Limb (tissue), 2 donors: ENCODE data around the gene RNF19B.
"Not testable (repeated sequence)": the region's sequence is repeated elsewhere in the genome, so short reads cannot be mapped to it uniquely, and the experiment has no call there.

ENCODE experiments used
- DNase-seq, 2 donors: peaks; one replicate each; pipeline ENCODE4 v3.0.0-alpha.2; 2016; ENCODE audit errors: extremely low spot score in 2 of 2

RNF19B gene

DNA sequence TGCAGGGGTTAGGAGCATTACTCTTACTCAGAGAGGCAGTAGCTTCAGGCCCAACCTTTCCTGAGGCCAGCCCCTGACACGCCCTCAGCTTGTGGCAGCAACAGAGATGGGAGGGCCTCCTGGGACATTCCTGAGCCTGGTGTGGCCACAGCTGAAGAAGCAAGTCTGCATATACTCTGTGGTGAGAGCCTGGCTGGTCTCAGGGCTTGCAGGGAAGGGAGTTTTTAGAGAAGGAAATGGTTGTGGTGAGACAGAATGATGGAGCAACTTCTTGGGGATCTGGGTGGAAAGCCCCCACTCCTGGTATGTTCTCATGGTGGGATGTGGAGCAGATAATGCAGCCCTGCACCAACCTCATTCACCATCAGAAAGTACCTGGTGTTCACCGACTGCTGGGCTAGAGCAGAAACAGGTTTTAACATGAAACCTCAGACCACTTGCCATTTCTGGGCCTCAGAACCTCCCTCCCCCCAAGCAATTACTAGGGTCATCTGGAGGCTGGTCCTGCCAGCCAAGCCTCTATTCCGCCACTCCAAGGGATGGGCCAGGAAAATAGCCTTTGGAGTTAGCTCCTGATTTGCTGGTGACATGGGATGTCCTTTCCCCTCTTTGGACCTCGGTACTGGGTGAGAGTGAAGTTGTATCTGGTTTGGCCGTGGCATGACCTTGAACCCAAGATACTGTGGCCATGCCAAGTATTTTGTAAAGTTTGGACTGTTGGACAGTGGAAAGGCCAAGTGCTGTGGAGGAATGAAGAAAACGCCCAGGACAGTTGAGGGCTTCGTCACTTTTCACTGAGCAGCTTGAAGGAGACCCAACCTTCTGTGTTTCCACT lies 28.1 kb upstream of the RNF19B start:
- DNase-seq: peak in 1 of 2 donors; percentile 60

DNA sequence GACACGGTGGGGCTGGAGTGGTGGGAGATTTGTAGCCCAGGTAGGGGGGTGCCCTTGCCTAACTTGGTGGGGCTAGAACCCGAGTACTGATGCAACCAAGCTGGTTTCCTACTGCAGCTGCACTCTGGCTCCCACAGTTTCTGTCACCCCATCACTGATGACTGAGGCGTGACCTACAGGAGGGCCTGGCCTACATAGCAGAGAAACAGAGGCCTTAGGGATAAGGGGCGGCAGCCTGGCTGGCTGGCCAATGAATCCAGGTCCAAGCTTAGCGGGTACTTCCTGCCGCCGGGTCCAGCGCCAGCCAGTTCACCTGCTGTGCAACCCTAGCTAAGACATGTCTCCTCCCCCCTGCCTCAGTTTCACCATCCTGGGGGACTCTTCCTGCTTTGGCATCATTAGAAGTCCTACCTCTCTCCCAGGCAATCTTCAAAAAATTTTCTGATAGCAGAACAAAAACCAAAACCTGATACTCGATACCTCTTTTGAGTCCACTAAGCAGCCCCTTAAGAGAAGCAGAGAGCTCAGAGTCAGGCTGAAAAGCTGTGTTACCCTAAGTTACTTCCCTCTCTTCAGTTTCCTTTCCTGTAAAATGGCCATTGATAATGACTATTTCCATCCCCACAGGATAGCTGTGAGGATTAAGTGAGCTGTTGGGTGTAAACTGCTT lies 27.3 kb upstream of the RNF19B start:
- DNase-seq: no peak

DNA sequence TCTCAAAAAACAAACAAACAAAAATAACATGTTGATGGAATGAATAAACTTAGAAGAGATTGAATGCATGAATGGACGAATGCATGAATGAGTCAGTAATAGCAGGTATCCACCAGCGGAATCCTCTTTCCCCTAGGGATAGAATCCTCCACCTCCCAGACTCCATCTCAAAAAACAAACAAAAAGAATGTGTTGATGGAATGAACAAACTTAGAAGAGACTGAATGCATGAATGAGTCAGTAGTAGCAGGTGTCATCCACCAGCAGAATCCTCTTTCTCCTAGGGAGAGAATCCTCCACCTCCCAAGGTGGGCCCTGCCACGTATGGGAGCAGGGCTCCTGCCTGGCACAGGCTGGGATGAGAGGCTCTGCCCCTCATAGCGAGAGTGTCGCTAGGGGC lies 26.8 kb upstream of the RNF19B start:
- DNase-seq: no peak

DNA sequence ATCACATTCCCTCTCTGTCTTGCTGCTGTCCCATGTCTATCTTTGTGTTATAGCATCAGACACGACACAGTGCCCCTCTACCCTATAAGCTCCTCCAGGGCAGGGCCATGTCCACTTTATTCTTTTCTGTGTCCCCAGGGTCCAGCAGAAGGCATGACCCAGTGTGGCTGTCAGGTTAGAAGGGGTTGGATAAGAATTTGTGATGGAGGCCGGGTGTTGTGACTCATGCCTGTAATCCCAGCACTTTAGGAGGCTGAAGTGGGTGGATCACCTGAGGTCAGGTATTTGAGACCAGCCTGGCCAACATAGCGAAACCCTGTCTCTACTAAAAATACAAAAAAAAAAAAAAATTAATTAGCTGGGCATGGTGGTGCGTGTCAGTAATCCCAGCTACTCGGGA lies 26.3 kb upstream of the RNF19B start:
- no peak for DNase-seq

DNA sequence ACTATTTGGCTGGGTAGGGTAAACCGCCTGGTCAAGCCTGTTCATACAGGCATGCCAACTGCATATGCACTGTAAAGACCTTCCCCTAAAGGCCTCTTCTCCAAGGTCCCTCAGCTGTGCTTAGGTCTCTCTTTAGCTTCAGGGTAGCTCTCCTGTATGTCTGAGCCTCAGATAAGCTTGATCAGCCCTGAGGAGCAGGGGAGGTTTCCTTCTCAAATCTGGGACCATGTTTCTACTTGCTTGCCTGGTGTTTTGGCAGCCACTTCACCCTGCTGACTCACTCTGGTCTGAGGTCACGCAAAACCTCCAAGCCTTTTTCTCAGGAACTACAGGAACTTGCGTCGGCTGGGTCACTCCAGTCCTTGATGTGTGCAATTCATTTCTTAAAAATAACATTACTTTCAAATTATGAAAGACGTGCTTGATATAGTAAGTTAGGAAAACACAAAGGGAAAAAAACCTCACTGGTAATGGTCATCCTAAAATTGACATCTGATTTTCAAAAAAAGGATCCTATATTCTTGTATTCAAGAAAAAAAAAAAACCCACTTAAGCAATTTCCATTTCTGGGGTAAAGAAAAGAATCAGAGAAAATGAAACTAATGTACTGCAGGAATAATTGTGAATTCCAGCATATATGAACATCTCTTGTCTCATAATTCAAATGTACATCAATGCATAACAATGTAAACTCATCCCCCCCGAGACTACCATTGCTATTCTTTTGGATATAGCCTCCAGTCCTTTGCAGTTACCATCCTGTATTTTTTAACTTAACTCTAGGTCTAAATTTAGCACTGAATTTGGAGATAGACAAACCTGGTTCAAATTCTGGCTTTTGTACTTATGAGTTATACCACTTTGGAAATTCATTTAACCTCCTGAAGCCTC lies 24.8 kb upstream of the RNF19B start:
- DNase-seq: no peak

DNA sequence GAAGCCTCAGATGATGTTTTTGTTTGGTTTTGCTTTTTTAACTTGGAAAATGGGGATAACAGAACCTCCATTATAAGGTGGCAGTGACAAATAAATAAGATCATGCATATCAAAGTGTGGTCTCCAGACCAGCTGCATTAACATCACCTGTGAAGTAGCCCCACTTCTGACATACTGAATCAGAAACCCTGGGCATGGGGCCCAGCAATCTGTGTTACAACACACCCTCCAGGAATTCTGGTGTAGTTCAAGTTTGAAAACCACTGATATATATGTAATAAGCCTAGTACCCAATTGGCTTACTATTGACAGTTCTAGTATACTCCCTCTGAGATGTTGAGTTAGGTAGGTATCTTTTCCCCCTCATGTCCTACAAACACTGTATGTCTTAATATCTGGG lies 24.1 kb upstream of the RNF19B start:
- no peak for DNase-seq

DNA sequence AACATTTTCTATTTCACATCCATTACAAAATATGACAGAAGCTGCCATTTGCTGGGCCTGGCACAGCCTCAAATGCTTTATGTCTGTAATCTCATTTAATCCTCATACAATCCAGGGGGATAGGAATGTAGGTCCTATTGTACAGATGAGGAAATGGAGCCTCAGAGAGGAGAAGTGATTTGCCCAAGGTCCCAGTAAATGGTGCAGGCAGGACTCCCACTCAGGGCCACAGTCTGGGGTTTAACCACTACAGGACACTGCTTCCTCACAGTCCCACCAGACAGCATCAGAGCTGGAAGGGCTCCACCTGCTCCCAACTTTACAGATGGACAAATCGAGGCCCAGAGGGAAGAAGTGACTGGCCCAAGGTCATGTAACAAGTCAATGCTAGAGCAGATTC lies 20.6 kb upstream of the RNF19B start:
- no peak for DNase-seq

DNA sequence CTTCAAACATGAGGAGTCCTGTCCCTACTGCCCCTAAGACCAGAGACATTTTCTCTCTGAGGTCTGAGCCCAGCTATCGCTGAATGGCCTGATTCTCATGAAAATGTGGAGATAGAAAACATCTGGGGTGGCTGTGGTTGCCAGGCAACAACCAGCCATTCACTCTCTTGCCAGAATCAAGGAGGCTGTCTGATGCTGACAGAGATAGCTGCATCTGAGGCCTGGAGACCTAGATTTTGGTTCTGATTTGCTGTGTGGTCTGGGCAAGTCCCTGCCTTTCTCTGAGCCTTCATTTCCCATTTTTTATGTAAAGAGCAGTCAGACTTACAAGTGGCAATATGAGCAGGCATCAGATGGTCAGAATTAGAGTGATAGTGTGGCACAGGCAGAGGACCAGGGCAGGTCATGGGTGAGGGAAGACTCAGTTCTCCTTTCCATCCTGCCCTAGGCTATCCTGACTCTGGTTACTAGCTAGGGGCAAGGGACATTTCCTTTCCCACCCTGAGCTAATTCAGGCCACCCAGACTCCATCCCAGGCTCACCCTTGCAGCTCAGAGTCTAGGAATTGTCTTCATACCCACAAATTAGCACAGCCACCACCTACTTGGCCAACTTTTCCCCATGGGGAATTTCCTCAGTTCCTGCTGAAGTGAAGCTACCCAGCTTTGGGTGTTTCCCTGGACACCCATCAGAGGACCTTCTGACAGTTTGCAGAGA lies 20.0 kb upstream of the RNF19B start:
- peak in 1 of 2 donors; percentile 48 for DNase-seq

DNA sequence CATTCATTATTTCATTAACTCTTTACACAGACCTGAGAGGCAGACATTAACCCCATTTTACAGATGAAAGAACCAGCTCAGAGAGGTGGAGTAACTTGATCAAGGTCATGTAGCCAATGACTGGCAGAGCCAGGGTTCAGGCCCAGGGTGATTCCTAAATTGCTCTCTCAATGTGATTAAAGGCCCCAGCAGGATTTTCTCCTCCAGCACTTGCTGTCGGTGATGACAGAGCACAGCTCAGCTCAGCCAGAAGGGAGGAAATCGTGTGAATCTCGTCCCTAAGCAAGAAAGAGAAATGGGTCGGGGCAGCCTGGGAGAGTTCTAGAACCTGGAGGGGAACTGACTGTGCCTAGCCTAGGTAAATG lies 19.5 kb upstream of the RNF19B start:
- DNase-seq: no peak

DNA sequence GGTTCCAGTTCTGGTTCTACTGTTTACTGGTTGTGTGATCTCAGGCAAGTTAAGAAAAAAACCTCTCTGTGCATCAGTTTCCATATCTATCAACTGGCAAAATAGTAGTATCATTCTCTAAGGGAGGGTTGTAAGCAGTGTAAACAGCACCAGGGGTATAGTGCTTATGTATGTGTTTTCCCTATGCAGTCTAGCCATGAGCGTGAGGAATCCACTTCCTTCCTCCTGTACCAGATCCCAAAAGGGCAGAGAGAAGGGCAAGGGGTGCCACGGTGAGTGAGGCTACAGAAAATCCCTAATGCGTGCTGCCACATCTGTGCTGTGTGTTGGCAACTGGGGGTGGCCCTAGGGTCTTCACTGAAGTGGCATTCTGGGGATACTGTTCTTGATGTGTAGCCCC lies 18.4 kb upstream of the RNF19B start:
- DNase-seq: no peak

DNA sequence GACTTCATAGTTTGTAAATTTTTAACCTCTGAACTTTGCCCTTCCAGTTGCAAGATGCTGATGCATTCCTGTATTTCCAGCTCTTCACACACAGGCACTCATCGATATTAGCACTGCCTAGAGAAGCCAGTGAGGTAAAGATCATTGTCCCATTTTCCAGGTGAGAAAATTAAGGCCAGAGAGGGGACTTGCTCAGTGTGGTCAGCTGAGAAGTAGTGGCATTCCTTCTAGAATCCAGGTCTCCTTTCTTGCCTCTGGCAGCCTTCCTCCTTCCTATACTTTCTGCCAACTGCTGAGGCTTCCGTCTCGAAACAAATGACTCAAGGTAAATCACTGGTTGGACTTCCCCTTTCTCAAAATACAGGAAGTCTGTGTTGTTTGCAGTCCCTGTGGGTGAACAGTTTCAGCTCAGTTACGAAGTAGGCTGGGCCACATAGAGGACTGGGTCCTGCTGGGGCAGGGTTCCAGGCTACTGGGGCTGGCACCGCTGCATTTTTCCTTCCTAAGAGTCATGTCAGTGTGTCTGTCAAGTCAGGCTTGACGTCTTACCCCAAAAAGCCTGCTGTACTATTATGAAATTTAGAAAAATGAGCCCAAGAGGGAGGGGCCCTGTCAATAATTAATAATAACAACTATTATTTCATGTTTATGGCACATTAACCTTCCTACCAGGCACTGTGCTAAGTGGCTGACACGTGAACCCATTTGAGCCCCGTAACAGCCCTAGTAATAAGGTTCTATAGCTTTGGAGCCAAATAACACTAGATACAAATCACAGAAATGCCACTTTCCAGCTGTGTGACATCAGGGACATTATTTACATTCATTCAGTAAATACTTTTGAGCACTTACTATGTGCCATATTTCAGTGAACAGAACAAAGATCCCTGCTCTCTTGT lies 16.6 kb upstream of the RNF19B start:
- DNase-seq: no peak

DNA sequence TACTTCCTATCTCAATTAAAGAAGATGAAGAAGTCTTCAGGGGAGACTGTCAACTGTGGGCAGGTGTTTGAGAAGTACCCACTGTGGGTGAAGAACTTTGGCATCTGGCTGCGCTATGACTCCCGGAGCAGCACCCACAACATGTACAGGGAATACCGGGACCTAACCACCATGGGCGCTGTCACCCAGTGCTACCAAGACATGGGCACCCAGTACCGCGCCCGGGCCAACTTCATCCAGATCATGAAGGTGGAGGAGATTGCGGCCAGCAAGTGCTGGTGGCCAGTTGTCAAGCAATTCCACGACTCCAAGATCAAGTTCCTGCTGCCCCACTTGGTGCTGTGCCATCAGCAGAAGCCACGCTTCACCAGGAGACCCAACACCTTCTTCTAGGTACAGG lies 15.5 kb upstream of the RNF19B start:
- no peak for DNase-seq

DNA sequence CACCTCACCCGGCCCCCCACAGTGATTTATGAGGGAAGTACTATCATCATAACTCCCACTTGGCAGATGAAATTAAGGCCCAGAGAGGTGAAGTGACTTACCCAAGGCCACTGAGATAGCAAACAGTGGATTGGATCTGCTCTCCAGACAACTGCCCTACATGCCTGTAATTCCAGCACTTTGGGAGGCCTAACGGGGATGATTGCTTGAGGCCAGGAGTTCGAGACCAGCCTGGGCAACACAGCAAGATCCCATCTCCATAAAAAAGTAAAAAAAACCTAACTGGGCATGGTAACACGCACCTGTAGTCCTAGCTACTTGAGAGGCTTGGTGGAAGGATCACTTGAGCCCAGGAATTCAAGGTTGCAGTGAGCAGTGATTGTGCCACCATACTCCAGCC lies 14.2 kb upstream of the RNF19B start:
- no peak for DNase-seq

DNA sequence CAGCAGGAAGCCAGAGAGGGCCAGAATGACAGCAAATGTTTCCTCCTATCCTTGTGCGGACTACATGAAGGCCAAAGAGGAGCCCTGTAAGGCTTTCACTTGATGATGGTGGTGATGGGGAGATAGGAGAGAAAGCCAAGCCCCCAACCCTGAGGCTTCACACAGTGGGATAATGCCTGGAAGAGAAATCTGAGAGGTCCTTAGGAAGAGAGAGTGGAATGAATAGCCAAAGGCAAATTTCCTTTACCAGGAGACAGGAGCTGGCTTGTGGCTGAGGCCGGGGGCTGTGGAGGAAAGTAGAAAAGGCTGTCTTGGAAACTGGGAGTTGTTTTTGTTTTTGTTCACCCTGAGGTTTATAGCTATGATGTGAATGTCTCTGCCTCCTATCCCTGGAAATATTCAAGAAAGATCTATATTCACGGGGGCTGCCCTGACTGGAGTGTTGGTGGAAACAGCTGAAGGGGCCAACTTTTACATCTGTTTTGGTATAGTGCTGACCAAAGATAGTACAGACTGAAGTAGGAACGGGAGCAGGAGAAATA lies 13.0 kb upstream of the RNF19B start:
- DNase-seq: no peak

DNA sequence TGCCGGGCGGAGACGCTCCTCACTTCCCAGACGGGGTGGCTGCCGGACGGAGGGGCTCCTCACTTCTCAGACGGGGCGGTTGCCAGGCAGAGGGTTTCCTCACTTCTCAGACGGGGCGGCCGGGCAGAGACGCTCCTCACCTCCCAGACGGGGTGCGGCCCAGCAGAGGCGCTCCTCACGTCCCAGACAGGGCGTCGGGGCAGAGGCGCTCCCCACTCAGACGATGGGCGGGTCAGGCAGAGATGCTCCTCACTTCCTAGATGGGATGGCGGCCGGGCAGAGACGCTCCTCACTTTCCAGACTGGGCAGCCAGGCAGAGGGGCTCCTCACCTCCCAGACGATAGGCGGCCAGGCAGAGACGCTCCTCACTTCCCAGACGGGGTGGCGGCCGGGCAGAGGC lies 10.4 kb upstream of the RNF19B start:
- not testable (repeated sequence) for DNase-seq

DNA sequence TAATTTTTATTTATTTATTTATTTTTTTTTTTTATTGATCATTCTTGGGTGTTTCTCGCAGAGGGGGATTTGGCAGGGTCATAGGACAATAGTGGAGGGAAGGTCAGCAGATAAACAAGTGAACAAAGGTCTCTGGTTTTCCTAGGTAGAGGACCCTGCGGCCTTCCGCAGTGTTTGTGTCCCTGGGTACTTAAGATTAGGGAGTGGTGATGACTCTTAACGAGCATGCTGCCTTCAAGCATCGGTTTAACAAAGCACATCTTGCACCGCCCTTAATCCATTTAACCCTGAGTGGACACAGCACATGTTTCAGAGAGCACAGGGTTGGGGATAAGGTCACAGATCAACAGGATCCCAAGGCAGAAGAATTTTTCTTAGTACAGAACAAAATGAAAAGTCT lies 8.8 kb upstream of the RNF19B start:
- not testable (repeated sequence) for DNase-seq

DNA sequence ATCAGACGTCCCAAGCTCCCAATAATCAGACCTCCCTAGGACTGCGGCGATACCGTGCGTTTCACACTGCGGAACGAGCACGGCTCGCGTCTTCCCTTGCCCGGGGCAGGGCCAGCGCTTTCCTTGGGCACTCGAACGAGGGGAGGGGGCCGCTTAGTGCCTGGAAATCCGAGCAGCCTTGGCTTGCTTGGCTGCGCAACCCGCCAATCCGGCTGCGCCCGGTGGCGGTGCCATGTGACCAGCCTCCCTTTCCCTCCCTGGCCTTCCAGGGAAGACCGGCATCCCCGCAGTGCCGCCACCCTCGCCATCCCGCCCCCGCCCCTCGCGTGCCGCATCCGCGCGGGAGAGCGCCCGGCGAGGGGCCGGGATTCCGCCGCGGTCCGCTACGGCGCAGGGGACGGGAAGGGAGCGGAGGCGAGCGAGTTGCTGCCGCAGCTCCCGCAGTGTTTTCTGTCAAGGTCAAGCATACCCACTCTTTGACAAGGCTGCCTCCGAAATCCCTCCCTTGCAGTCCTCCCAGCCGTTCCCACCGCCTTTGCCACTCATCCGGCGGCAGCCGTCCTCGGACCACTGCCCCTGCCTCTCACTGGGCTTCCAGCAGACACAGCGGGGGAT lies 8.3 kb upstream of the RNF19B start:
- DNase-seq: peak in 1 of 2 donors; percentile 84

DNA sequence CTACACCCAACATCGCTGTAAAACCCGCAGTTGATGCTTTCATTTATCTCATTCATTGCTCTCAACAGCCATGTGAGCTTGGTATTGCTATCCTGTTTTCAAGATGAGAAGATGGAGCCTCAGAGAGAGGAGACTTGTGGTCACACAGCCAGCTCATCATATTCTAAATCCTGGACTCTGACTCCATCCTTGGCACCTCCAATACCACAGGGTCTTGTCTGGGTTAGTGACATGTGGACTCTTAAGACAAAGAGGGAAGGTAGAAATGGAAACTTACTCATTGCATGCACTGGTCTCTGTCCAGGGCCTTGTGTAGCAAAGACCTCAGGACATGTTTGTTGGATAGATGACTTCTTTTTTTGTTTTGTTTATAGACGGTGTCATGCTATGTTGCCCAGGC lies 7.0 kb upstream of the RNF19B start:
- no peak for DNase-seq

DNA sequence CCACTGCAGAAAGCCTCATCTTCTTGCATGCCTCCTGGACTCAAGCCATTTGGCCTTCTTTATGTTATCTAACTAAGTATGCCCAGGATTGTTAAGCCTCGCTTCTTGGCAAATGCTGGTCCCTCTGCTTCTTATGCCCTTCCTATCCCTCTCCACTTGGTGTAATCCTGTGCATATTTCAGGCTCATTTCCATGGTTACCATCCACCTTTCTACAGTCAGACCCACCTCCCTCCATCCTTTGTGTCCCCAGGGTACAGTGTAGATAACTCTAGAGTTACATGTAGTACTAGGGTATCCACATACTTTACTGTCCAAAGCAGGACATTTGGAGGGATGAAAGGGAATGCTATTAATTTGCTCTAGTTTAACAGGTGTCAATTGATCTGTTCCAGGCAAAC lies 6.5 kb upstream of the RNF19B start:
- DNase-seq: no peak

DNA sequence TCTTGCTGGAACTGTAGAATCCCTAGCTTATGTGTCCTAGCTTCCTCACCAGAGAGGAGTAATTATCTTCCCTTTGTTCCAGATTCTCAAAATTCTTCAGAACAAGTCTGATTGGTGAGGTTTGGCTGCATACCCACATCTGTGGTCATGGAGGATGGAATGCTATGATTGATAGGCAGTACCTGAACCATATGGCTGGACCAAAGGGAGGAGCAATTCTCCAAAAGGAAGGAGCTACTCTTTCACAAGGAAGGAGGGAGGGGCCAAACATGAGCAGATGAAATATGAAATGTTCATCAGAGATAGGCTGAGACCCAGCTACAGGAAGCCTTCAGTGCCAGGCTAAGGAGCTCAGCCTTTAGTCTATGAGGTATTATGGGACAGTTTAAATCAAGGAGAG lies 5.0 kb upstream of the RNF19B start:
- no peak for DNase-seq
